ENCODE measurements around the gene BTN3A1. TPM values are rescaled to one million over a fixed set of nuclear protein-coding genes. Genes with fewer than 3 reads are reported as not detected.

The BTN3A1 gene
- total RNA-seq, 1 experiment from 2014 or later, result 9.0 TPM

DNA sequence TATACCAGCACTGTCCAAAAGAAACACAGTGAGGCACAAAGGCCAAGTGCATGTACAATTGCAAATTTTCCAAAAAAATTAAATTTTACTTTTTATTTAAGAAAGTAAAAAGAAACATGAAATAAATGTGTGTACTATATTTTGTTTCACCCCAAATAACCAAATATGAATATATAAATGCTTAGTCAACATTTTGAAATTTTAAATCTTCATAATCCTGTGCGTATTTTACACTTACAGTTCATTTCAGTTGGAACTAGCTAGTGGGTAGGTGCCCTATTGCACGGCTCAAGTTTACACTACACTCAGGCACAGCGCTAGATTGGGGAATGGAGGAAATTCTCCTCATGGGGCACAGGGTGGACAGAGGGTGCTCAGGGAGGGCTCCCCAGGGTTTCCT is 20.3 kb downstream of the BTN3A1 start:
- intact Hi-C loops (cut with micrococcal nuclease), result no loop called here
- TF ChIP-seq SRF (IDR thresholded peaks at IDR 0.05; ENCODE audit: low read depth) (no peak), ZNF274 (IDR thresholded peaks at IDR 0.05; ENCODE audit: low read depth, low read length) (no peak), ZFX (IDR thresholded peaks at IDR 0.05) (no peak), POLR2AphosphoS5 (IDR thresholded peaks at IDR 0.05; ENCODE audit: low read depth, low read length) (no peak), POLR2A (IDR thresholded peaks at IDR 0.05; ENCODE audit: borderline replicate concordance, extremely low read depth, insufficient read depth, insufficient read length) (no peak), FOSL1 (IDR thresholded peaks at IDR 0.05; ENCODE audit: low read depth) (no peak), YY1 (IDR thresholded peaks at IDR 0.05; ENCODE audit: extremely low read depth, insufficient replicate concordance, low read depth, low read length) (no peak), TCF7L2 (IDR thresholded peaks at IDR 0.05; ENCODE audit: borderline replicate concordance, extremely low read depth, insufficient read depth, insufficient read length) (no peak), EZH2phosphoT487 (IDR thresholded peaks at IDR 0.05; ENCODE audit: borderline replicate concordance) (no peak), CEBPB (IDR thresholded peaks at IDR 0.05; ENCODE audit: low read depth) (no peak), ELF1 (IDR thresholded peaks at IDR 0.05; ENCODE audit: borderline replicate concordance, low read depth) (no peak), CBX3 (IDR thresholded peaks at IDR 0.05; ENCODE audit: low read depth) (no peak), EZH2 (IDR thresholded peaks at IDR 0.05) (no peak), ZBTB33 (IDR thresholded peaks at IDR 0.05; ENCODE audit: extremely low read depth, insufficient replicate concordance, low read length) (no peak), EGR1 (IDR thresholded peaks at IDR 0.05; ENCODE audit: low read depth) (no peak)
- TF ChIP-seq, protein P1, sequence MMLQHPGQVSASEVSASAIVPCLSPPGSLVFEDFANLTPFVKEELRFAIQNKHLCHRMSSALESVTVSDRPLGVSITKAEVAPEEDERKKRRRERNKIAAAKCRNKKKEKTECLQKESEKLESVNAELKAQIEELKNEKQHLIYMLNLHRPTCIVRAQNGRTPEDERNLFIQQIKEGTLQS (IDR thresholded peaks at IDR 0.05), result no peak
- TF ChIP-seq, protein P2, sequence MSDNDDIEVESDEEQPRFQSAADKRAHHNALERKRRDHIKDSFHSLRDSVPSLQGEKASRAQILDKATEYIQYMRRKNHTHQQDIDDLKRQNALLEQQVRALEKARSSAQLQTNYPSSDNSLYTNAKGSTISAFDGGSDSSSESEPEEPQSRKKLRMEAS (IDR thresholded peaks at IDR 0.05), result no peak
- ChIA-PET CTCF (no interaction called here), RAD21 (ENCODE audit: low non-redundant PET in 1 of 2, low total read pairs in 2 of 2, uncharacterized antibody in 2 of 2, unreplicated experiment in 2 of 2) (no interaction called here), POLR2A (no interaction called here)
- BruUV-seq (replicated peaks), result no TSS peak
- ATAC-seq (no peak), DNase-seq (ENCODE audit: low read depth, low spot score) (no peak)
- H2AFZ ChIP-seq (ENCODE audit: low read depth, low read length, poor library complexity, severe bottlenecking), result no peak overlapping the region
- peaks cover 0 to 4% of the 10 kb centered on the region in 2 experiments; a peak in 1 of 4 replicates for H3K36me3 ChIP-seq (ENCODE audit: control insufficient read depth in 1 of 2, insufficient read depth in 2 of 2, low read length in 2 of 2)
- no peaks in the 10 kb centered on the region for H3K79me2 ChIP-seq (ENCODE audit: insufficient read depth, low read length)
- H3K4me3 ChIP-seq (replicated peaks in 1 of 2; ENCODE audit: low read depth in 1 of 2, low read length in 2 of 2), result peak overlapping the region; percentile 84 to 93; a peak in 3 of 4 replicates
- H4K20me1 ChIP-seq (ENCODE audit: insufficient read depth), result no peaks in the 10 kb centered on the region
- H3K4me2 ChIP-seq (ENCODE audit: low read length), result peak overlapping the region; percentile 95
- peaks cover 0 to 7% of the 10 kb centered on the region in 2 experiments; a peak in 1 of 4 replicates for H3K9me3 ChIP-seq (ENCODE audit: control insufficient read depth in 1 of 2, insufficient read depth in 1 of 2, low read depth in 1 of 2, low read length in 2 of 2)
- H3K27me3 ChIP-seq (ENCODE audit: insufficient read depth, low read length), result no peaks in the 10 kb centered on the region
- peaks cover 4 to 7% of the 10 kb centered on the region in 2 experiments; a peak in 3 of 4 replicates for H3K4me1 ChIP-seq (ENCODE audit: control insufficient read depth in 1 of 2, insufficient read depth in 2 of 2, low read length in 2 of 2)
- no peaks in the 10 kb centered on the region for H3K9me2 ChIP-seq (ENCODE audit: insufficient read depth)
- H3K9ac ChIP-seq (ENCODE audit: low read length), result no peak overlapping the region
- H3K27ac ChIP-seq (ENCODE audit: low read depth, low read length), result no peak overlapping the region
